ENCODE measurements around the gene AKR1C8.

DNA sequence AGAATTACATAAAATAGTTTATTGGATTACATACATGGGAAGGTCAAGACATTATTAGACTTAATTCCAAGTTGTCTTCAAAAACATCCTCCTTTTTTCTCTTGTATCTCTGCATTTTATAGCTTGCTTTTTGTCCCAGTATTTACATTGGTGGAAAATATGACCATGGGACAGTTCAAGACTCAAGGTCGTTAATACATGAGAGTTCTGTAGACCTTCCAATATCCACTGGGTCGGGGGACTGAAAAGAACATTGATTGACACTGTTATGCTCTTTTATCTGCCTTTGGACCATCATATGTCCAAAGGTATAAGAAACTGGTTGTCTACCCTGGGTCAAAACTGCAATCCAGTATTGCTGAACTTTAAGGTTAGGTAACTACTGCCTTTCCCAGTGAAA is 48.4 kb upstream of the AKR1C8 start:
- TF ChIP-seq TAF1 (IDR thresholded peaks at IDR 0.05; ENCODE audit: borderline replicate concordance, low read depth, low read length): no peak
- TF ChIP-seq, protein P1, sequence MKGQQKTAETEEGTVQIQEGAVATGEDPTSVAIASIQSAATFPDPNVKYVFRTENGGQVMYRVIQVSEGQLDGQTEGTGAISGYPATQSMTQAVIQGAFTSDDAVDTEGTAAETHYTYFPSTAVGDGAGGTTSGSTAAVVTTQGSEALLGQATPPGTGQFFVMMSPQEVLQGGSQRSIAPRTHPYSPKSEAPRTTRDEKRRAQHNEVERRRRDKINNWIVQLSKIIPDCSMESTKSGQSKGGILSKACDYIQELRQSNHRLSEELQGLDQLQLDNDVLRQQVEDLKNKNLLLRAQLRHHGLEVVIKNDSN (IDR thresholded peaks at IDR 0.05; ENCODE audit: borderline replicate concordance, low read depth): no peak
- no peak for TF ChIP-seq POLR2AphosphoS5 (IDR thresholded peaks at IDR 0.05; ENCODE audit: low read depth, low read length)
- TF ChIP-seq, protein P2, sequence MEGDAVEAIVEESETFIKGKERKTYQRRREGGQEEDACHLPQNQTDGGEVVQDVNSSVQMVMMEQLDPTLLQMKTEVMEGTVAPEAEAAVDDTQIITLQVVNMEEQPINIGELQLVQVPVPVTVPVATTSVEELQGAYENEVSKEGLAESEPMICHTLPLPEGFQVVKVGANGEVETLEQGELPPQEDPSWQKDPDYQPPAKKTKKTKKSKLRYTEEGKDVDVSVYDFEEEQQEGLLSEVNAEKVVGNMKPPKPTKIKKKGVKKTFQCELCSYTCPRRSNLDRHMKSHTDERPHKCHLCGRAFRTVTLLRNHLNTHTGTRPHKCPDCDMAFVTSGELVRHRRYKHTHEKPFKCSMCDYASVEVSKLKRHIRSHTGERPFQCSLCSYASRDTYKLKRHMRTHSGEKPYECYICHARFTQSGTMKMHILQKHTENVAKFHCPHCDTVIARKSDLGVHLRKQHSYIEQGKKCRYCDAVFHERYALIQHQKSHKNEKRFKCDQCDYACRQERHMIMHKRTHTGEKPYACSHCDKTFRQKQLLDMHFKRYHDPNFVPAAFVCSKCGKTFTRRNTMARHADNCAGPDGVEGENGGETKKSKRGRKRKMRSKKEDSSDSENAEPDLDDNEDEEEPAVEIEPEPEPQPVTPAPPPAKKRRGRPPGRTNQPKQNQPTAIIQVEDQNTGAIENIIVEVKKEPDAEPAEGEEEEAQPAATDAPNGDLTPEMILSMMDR (IDR thresholded peaks at IDR 0.05): no peak
- no peak for TF ChIP-seq JUND (IDR thresholded peaks at IDR 0.05)
- TF ChIP-seq MXI1 (IDR thresholded peaks at IDR 0.05; ENCODE audit: low read depth, low read length): no peak
